CD14-positive monocyte (primary cell): ENCODE data around the gene UBE2G1. TPM values are rescaled to one million over a fixed set of nuclear protein-coding genes. Genes with fewer than 3 reads are reported as not detected.

Experiments
- DNase-seq, 3 donors: peaks; one replicate each; pipeline ENCODE4 v3.0.0-alpha.2; 2011 to 2022
- H2AFZ ChIP-seq: 2 replicates; pipeline ENCODE4 v1.6.0; 2012; ENCODE audit warnings: mild to moderate bottlenecking, low read depth, low read length, inconsistent platforms; ENCODE audit not compliant: insufficient read depth, poor library complexity, severe bottlenecking
- H3K27ac ChIP-seq, 2 donors: 1 replicate in 1 of 2; 2 replicates in 1 of 2; pipeline ENCODE4 v1.5.1; 2012 to 2013; ENCODE audit warnings: low read length in 2 of 2, control low read depth in 1 of 2, inconsistent platforms in 1 of 2, low read depth in 1 of 2, mild to moderate bottlenecking in 1 of 2
- H3K27me3 ChIP-seq, 2 donors: one replicate each; pipeline versions ENCODE4 v1.6.0 to v1.6.1; 2011 to 2013; ENCODE audit warnings: low read length in 2 of 2; ENCODE audit not compliant: control insufficient read depth in 2 of 2, insufficient read depth in 2 of 2
- H3K36me3 ChIP-seq, 2 donors: replicated peaks in 1 of 2; 1 replicate in 1 of 2; 2 replicates in 1 of 2; pipeline versions ENCODE4 v1.5.1 to v1.6.1; 2012 to 2013; ENCODE audit warnings: low read length in 2 of 2, control low read depth in 1 of 2, inconsistent platforms in 1 of 2, mild to moderate bottlenecking in 1 of 2; ENCODE audit not compliant: insufficient read depth in 2 of 2, control insufficient read depth in 1 of 2
- H3K4me1 ChIP-seq, 2 donors: 1 replicate in 1 of 2; 2 replicates in 1 of 2; pipeline versions ENCODE4 v1.5.1 to v1.6.1; 2012 to 2013; ENCODE audit warnings: low read length in 2 of 2, control low read depth in 1 of 2, inconsistent platforms in 1 of 2, mild to moderate bottlenecking in 1 of 2, moderate library complexity in 1 of 2; ENCODE audit not compliant: insufficient read depth in 2 of 2, control insufficient read depth in 1 of 2
- H3K4me2 ChIP-seq: replicated peaks from 2 replicates; pipeline ENCODE3; 2012; ENCODE audit warnings: low read length, moderate library complexity, mild to moderate bottlenecking; ENCODE audit not compliant: poor library complexity, severe bottlenecking; ENCODE audit errors: extremely low read depth
- H3K4me3 ChIP-seq, 3 experiments: fragments of 200-600 bp in 1 of 3; sonication (generic) in 1 of 3; replicated peaks in 1 of 3; 1 replicate in 2 of 3; 2 replicates in 1 of 3; pipeline ENCODE4 v1.5.1; 2011 to 2013; ENCODE audit warnings: low read length in 3 of 3, mild to moderate bottlenecking in 3 of 3, control low read depth in 2 of 3, low read depth in 2 of 3, inconsistent platforms in 1 of 3, moderate library complexity in 1 of 3
- H3K79me2 ChIP-seq: 2 replicates; pipeline ENCODE4 v1.6.0; 2012; ENCODE audit warnings: mild to moderate bottlenecking, control low read depth, inconsistent platforms, low read length, moderate library complexity; ENCODE audit not compliant: insufficient read depth
- H3K9ac ChIP-seq: 2 replicates; pipeline ENCODE4 v1.6.0; 2017; ENCODE audit warnings: low read length, mild to moderate bottlenecking; ENCODE audit not compliant: insufficient read depth, poor library complexity, severe bottlenecking
- H3K9me3 ChIP-seq, 2 donors: replicated peaks in 1 of 2; 1 replicate in 1 of 2; 2 replicates in 1 of 2; pipeline versions ENCODE4 v1.5.1 to v1.6.1; 2012 to 2013; ENCODE audit warnings: low read length in 2 of 2, control low read depth in 1 of 2; ENCODE audit not compliant: control insufficient read depth in 1 of 2, insufficient read depth in 1 of 2
- H4K20me1 ChIP-seq: 2 replicates; pipeline ENCODE4 v1.6.0; 2012; ENCODE audit warnings: mild to moderate bottlenecking, low read length, control low read depth, moderate library complexity; ENCODE audit not compliant: insufficient read depth
- H3K27ac Mint-ChIP-seq, 7 donors: one replicate each; pipeline ENCODE4 v1.8.0; 2020; ENCODE audit warnings: mild to moderate bottlenecking in 7 of 7, mixed read lengths in 7 of 7, moderate library complexity in 6 of 7, inconsistent platforms in 2 of 7
- H3K27me3 Mint-ChIP-seq, 3 donors: one replicate each; pipeline ENCODE4 v1.8.0; 2021 to 2022; ENCODE audit warnings: low read depth in 3 of 3, mild to moderate bottlenecking in 3 of 3, mixed read lengths in 3 of 3, moderate library complexity in 3 of 3, inconsistent platforms in 1 of 3
- H3K36me3 Mint-ChIP-seq, 2 donors: one replicate each; pipeline ENCODE4 v1.8.0; 2020; ENCODE audit warnings: mixed read lengths in 2 of 2, inconsistent platforms in 1 of 2, mild to moderate bottlenecking in 1 of 2
- H3K4me1 Mint-ChIP-seq: one replicate; pipeline ENCODE4 v1.8.0; 2020; ENCODE audit warnings: mild to moderate bottlenecking, mixed read lengths
- H3K4me3 Mint-ChIP-seq, 2 donors: one replicate each; pipeline ENCODE4 v1.8.0; 2020; ENCODE audit warnings: mild to moderate bottlenecking in 2 of 2, mixed read lengths in 2 of 2, moderate library complexity in 1 of 2
- H3K9me3 Mint-ChIP-seq, 7 donors: one replicate each; pipeline ENCODE4 v1.8.0; 2020 to 2022; ENCODE audit warnings: mixed read lengths in 7 of 7, mild to moderate bottlenecking in 6 of 7, moderate library complexity in 6 of 7, inconsistent platforms in 2 of 7
- WGBS: methylation state at CpG from one replicate; pipeline ENCODE4 v1.1.5; 2013; ENCODE audit warnings: missing lambda C conversion rate; ENCODE audit not compliant: insufficient coverage; 5-methylcytosine and 5-hydroxymethylcytosine counted together
- intact Hi-C, 2 donors: fragments of 100-400 bp; cut with micrococcal nuclease; formaldehyde crosslinking; loops; one replicate each; pipeline versions ENCODE4 v1.15.0 to v1.15.1; 2023
- polyA plus RNA-seq, 3 donors: library from polyadenylated mRNA; depleted of rRNA in 1 of 3; unstranded in 2 of 3; stranded (reverse) in 1 of 3; fragments of 300-500 nt in 2 of 3; fragments of >200 nt in 1 of 3; fragmentation: Illumina TruSeq in 2 of 3; gene quantifications; 1 replicate in 2 of 3; 2 replicates in 1 of 3; pipeline ENCODE4 v1.2.3, GENCODE V29; 2012 to 2021
- TF ChIP-seq, protein P1 (sequence below): fragments of 200-600 bp; IDR thresholded peaks from one replicate; pipeline ENCODE4 v1.8.0; 2022; ENCODE audit warnings: antibody characterized with exemption, mild to moderate bottlenecking

The UBE2G1 gene
- polyA plus RNA-seq, 3 donors, result 18.3 to 41.4 (median 29.3) TPM

DNA sequence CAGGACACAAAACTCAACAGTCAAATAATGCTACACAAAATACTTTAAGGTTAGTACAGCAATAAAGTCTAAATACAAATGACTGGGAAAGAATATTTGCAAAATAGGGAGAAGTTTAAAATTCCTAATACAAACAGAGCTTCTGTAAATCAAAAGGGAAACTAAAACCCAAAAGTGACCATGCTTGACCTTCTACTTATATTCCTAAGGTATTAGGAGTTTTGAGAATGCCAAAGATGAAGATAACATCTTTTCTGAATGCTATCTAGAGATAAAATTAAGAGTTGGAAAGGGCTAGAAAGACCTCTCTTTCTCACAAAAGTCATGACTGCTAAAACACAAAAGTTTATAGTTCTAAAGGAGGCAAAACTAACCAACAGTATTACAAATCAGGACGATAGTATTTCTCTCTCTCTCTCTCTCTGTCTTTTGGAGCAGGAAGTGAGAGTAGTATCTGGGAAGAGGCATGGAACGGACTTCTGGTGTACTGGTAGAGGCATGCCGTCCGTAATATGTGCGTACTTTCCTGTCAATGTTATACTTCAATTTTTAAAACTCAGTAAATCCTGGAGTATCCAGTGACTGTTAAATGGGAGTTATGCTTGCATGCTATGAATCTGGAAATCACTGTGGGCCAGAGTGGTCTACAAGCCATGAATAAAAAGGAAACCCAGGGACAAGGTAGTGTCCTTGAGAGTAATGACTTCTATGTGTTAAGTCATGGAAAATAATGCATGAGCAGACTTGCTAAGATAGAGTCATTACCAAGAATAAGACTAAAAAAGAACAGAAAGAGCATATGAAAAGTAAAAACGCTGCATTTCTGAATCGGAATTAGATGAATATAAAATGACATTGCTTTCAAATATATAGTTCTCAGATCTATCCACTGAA, 53.0 kb downstream of the UBE2G1 start:
- Histone ChIP-seq H3K27ac (peak overlapping the region in 1 of 2 donors; percentile 32), H3K4me2 (peak overlapping the region; percentile 49), H4K20me1 (peaks cover 98% of the 10 kb centered on the region), H3K79me2 (peaks cover 85% of the 10 kb centered on the region), H3K4me3 (peak overlapping the region in 2 of 3 experiments; percentile 6 to 21), H3K9ac (no peak overlapping the region), H3K9me3 (no peaks in the 10 kb centered on the region), H3K27me3 (no peaks in the 10 kb centered on the region), H3K36me3 (no peaks in the 10 kb centered on the region), H2AFZ (no peak overlapping the region), H3K4me1 (peaks cover 6 to 13% of the 10 kb centered on the region in 2 donors)
- Mint-ChIP-seq H3K27me3 (no peaks in the 10 kb centered on the region), H3K4me1 (peaks cover 33% of the 10 kb centered on the region), H3K27ac (peak overlapping the region in 1 of 7 donors; percentile 17), H3K4me3 (peak overlapping the region; percentile 34 to 74), H3K9me3 (peaks cover 0 to 1% (median 0%) of the 10 kb centered on the region in 7 donors), H3K36me3 (peaks cover 2 to 13% of the 10 kb centered on the region in 2 donors)
- WGBS, result no CpG with 5 or more reads among the region's 7 CpGs
- TF ChIP-seq, protein P1, sequence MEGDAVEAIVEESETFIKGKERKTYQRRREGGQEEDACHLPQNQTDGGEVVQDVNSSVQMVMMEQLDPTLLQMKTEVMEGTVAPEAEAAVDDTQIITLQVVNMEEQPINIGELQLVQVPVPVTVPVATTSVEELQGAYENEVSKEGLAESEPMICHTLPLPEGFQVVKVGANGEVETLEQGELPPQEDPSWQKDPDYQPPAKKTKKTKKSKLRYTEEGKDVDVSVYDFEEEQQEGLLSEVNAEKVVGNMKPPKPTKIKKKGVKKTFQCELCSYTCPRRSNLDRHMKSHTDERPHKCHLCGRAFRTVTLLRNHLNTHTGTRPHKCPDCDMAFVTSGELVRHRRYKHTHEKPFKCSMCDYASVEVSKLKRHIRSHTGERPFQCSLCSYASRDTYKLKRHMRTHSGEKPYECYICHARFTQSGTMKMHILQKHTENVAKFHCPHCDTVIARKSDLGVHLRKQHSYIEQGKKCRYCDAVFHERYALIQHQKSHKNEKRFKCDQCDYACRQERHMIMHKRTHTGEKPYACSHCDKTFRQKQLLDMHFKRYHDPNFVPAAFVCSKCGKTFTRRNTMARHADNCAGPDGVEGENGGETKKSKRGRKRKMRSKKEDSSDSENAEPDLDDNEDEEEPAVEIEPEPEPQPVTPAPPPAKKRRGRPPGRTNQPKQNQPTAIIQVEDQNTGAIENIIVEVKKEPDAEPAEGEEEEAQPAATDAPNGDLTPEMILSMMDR, result no peak
- intact Hi-C loops, result no loop called here
- DNase-seq, result peak in 1 of 3 donors; percentile 3

DNA sequence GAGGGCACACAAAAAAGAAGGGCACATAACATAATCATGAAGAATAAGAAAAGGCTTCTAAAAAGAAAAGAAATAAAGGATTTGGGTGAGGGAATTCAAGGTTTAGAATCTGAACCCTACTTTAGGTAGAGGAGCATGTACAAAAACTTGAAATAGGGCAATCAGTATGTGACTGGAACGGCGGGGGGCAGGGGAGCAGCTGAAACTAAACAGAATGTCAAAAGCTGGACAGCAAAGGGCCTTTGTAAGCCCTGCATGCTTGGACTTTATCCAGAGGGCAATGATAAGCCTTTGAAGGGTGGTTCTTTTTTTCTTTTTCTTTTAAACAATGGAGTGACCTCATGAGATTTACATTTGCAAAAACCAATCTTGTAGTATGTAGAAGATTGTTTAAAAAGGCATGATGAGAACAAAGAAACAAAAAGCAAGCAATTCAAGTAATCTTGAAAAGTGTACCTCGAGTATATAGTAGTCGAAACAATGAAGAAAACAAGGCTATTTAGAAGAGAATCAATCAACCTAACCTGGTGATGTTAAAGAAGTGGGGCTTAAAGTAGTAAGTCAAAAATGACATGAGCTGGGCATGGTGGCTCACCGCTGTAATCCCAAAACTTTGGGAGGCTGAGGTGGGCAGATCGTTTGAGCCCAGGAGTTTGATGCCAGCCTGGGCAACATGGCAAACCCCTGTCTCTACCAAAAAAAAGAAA, 56.0 kb downstream of the UBE2G1 start:
- Mint-ChIP-seq H3K4me3 (no peak overlapping the region), H3K4me1 (peaks cover 33% of the 10 kb centered on the region), H3K27ac (peak overlapping the region in 1 of 7 donors; percentile 22), H3K9me3 (no peaks in the 10 kb centered on the region), H3K27me3 (no peaks in the 10 kb centered on the region), H3K36me3 (peaks cover 14 to 28% of the 10 kb centered on the region in 2 donors)
- Histone ChIP-seq H4K20me1 (peaks cover 95% of the 10 kb centered on the region), H3K4me1 (peaks cover 6 to 13% of the 10 kb centered on the region in 2 donors), H2AFZ (no peak overlapping the region), H3K79me2 (peaks cover 72% of the 10 kb centered on the region), H3K27ac (no peak overlapping the region), H3K27me3 (no peaks in the 10 kb centered on the region), H3K4me2 (no peak overlapping the region), H3K9me3 (no peaks in the 10 kb centered on the region), H3K4me3 (no peak overlapping the region), H3K9ac (no peak overlapping the region), H3K36me3 (peaks cover 9 to 23% of the 10 kb centered on the region in 2 donors)
- DNase-seq, result no peak
- WGBS, result 92% methylated on average over 3 of the region's 6 CpGs
- intact Hi-C loops, result no loop called here
- TF ChIP-seq, protein P1, result no peak
